Measurements from ENCODE around the gene EFCAB7. TPM values are rescaled to one million over a fixed set of nuclear protein-coding genes. Genes with fewer than 3 reads are reported as not detected.

EFCAB7 gene
- total RNA-seq, 1 experiment from 2014 or later, result 3.0 TPM

- Histone ChIP-seq H2BK5ac (ENCODE audit: insufficient read length, low read length) (no peak within 1 kb of the TSS), H2BK12ac (ENCODE audit: insufficient read length, low read depth, low read length) (no peak within 1 kb of the TSS), H2AK5ac (ENCODE audit: insufficient read length, low read length) (no peak within 1 kb of the TSS), H4K5ac (ENCODE audit: insufficient read length, low read depth, low read length) (no peak within 1 kb of the TSS), H3K23ac (ENCODE audit: insufficient read length, low read depth, low read length) (no peak within 1 kb of the TSS), H4K91ac (ENCODE audit: insufficient read length, low read depth, low read length) (no peak within 1 kb of the TSS), H4K20me1 (ENCODE audit: control insufficient read depth, insufficient read depth, insufficient read length) (no peaks in the 10 kb centered on the region), H3K27ac (ENCODE audit: insufficient read length, low read depth, low read length) (no peak within 1 kb of the TSS), H3K56ac (ENCODE audit: insufficient read length, low read depth, low read length) (no peak within 1 kb of the TSS), H3K79me2 (ENCODE audit: insufficient read depth, low read length) (no peaks in the 10 kb centered on the region), H3K27me3 (ENCODE audit: insufficient read depth, low read length) (no peaks in the 10 kb centered on the region), H2BK15ac (ENCODE audit: low read depth, low read length) (no peak within 1 kb of the TSS), H3T11ph (ENCODE audit: low read length) (no peak within 1 kb of the TSS), H3K14ac (ENCODE audit: insufficient read depth, low read length) (peak within 1 kb of the TSS; percentile 59; the same call in 1 of the 2 replicates), H3K23me2 (ENCODE audit: insufficient read length, low read depth, low read length, poor library complexity, severe bottlenecking) (peaks cover 16% of the 10 kb centered on the region), H3K4me1 (ENCODE audit: insufficient read depth, low read length) (peaks cover 3% of the 10 kb centered on the region; the same call in 1 of the 2 replicates), H3K79me1 (ENCODE audit: insufficient read depth, low read depth, low read length, poor library complexity, severe bottlenecking) (no peaks in the 10 kb centered on the region), H2BK20ac (ENCODE audit: low read depth, low read length, poor library complexity, severe bottlenecking) (no peak within 1 kb of the TSS), H3K9me3 (ENCODE audit: control insufficient read depth, low read depth, low read length) (no peaks in the 10 kb centered on the region), H2AFZ (ENCODE audit: low read length) (peak within 1 kb of the TSS; percentile 71), H3K4me2 (ENCODE audit: insufficient read depth, insufficient read length, low read length) (peak within 1 kb of the TSS; percentile 93), H3K18ac (ENCODE audit: insufficient read length, low read depth, low read length) (peak within 1 kb of the TSS; percentile 41), H4K8ac (replicated peaks; ENCODE audit: insufficient read length, low read depth, low read length) (no peak within 1 kb of the TSS), H2BK120ac (ENCODE audit: low read depth, low read length, poor library complexity, severe bottlenecking) (no peak within 1 kb of the TSS), H3K9ac (ENCODE audit: extremely low read depth, insufficient read length, low read length) (peak within 1 kb of the TSS; percentile 40), H3K4ac (ENCODE audit: low read depth, low read length) (no peak within 1 kb of the TSS)
- Mint-ChIP-seq H3K27me3 (ENCODE audit: low read depth) (peaks cover 12% of the 10 kb centered on the region), H3K27ac (peak within 1 kb of the TSS in 2 of 3 experiments; percentile 67 to 77; a peak in 3 of 7 replicates), H3K4me1 (peaks cover 11 to 12% of the 10 kb centered on the region in 2 experiments), H3K36me3 (ENCODE audit: insufficient read depth in 1 of 3, low read depth in 3 of 3) (no peaks in the 10 kb centered on the region), H3K9me3 (no peaks in the 10 kb centered on the region), H3K4me3 (peak within 1 kb of the TSS; percentile 92 to 95)
- TF ChIP-seq, protein P1, sequence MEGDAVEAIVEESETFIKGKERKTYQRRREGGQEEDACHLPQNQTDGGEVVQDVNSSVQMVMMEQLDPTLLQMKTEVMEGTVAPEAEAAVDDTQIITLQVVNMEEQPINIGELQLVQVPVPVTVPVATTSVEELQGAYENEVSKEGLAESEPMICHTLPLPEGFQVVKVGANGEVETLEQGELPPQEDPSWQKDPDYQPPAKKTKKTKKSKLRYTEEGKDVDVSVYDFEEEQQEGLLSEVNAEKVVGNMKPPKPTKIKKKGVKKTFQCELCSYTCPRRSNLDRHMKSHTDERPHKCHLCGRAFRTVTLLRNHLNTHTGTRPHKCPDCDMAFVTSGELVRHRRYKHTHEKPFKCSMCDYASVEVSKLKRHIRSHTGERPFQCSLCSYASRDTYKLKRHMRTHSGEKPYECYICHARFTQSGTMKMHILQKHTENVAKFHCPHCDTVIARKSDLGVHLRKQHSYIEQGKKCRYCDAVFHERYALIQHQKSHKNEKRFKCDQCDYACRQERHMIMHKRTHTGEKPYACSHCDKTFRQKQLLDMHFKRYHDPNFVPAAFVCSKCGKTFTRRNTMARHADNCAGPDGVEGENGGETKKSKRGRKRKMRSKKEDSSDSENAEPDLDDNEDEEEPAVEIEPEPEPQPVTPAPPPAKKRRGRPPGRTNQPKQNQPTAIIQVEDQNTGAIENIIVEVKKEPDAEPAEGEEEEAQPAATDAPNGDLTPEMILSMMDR (conservative IDR thresholded peaks at IDR 0.05), result no peak
- WGBS (ENCODE audit: extremely low coverage, insufficient read length, low lambda C conversion rate), result no CpG with 5 or more reads among the region's 64 CpGs
- DNase-seq, result peak; percentile 92
Measured at GRCh38 chr1:63593303-63593885, 70.1 kb downstream of the EFCAB7 start, which contains the start of gene PGM1. PGM1 (plus strand) TSS chr1:63593411; CDS start chr1:63593489, 78 bp downstream.
